Left hindlimb (tissue), 1 donor: ENCODE data around the gene FBXL12.
A peak's percentile ranks its signal among the peaks of the same experiment; 100 is the strongest.
"Not testable (repeated sequence)": the region's sequence is repeated elsewhere in the genome, so short reads cannot be mapped to it uniquely, and the experiment has no call there.

Experiments
- DNase-seq: peaks from one replicate; pipeline ENCODE4 v3.0.0-alpha.2; 2018

FBXL12 gene

GRCh38 chr19:9836021-9836420 lies 17.1 kb upstream of the FBXL12 start:
- no peak for DNase-seq

- no peak for DNase-seq
Observed at GRCh38 chr19:9835507-9835949, 16.6 kb upstream of the FBXL12 start.

- peak; percentile 100 for DNase-seq
Observed at GRCh38 chr19:9834726-9835506, 16.0 kb upstream of the FBXL12 start, which contains the start of gene PIN1. PIN1 (plus strand) TSS chr19:9835318; CDS start chr19:9835345, 27 bp downstream.

GRCh38 chr19:9834307-9834725 lies 15.4 kb upstream of the FBXL12 start:
- no peak for DNase-seq

- no peak for DNase-seq
Observed at GRCh38 chr19:9828551-9829063, 9.7 kb upstream of the FBXL12 start.

- DNase-seq = peak; percentile 88
Observed at GRCh38 chr19:9827289-9828238, 8.7 kb upstream of the FBXL12 start, which contains the start of gene UBL5. UBL5 (plus strand) TSS chr19:9827918; CDS start chr19:9828338, 420 bp downstream.

GRCh38 chr19:9823816-9824215 lies 4.9 kb upstream of the FBXL12 start:
- DNase-seq = no peak

- not testable (repeated sequence) for DNase-seq
Observed at GRCh38 chr19:9820034-9820433, 1.2 kb upstream of the FBXL12 start.

- no peak for DNase-seq
Observed at GRCh38 chr19:9819596-9819909, 674 bp upstream of the FBXL12 start.

- DNase-seq = no peak
Observed at GRCh38 chr19:9818175-9818733, 625 bp downstream of the FBXL12 start.

GRCh38 chr19:9811139-9811538 lies 7.7 kb downstream of the FBXL12 start:
- no peak for DNase-seq

GRCh38 chr19:9808855-9809824 lies 9.7 kb downstream of the FBXL12 start:
- DNase-seq = no peak

- DNase-seq = no peak
Observed at GRCh38 chr19:9806803-9807202, 12.1 kb downstream of the FBXL12 start.

GRCh38 chr19:9801976-9802375 lies 16.9 kb downstream of the FBXL12 start:
- no peak for DNase-seq

GRCh38 chr19:9799162-9799561 lies 19.7 kb downstream of the FBXL12 start:
- no peak for DNase-seq

- DNase-seq = no peak
Observed at GRCh38 chr19:9797871-9798270, 21.0 kb downstream of the FBXL12 start.

- peak; percentile 86 for DNase-seq
Observed at GRCh38 chr19:9796113-9796773, 22.6 kb downstream of the FBXL12 start.

GRCh38 chr19:9793071-9793591 lies 25.7 kb downstream of the FBXL12 start:
- no peak for DNase-seq

GRCh38 chr19:9792206-9793070 lies 26.4 kb downstream of the FBXL12 start:
- DNase-seq = peak; percentile 99
